WERI-Rb-1 (cell line): ENCODE data around the gene ATXN7L1.

Experiments
- DNase-seq: peaks from one replicate; pipeline ENCODE4 v3.0.0-alpha.2; 2020
- H3K27ac ChIP-seq: fragments of 250-450 bp; sonication (Bioruptor Pico); 2 replicates; pipeline ENCODE4 v1.5.1; 2020; ENCODE audit warnings: mild to moderate bottlenecking, moderate library complexity
- H3K27me3 ChIP-seq: fragments of 250-450 bp; sonication (Bioruptor Pico); 2 replicates; pipeline ENCODE4 v1.5.1; 2021; ENCODE audit warnings: mild to moderate bottlenecking, low read depth, moderate library complexity; ENCODE audit not compliant: insufficient read depth, severe bottlenecking
- H3K36me3 ChIP-seq: fragments of 250-450 bp; sonication (Bioruptor Pico); 2 replicates; pipeline ENCODE4 v1.5.1; 2020; ENCODE audit warnings: mild to moderate bottlenecking, moderate library complexity
- H3K4me3 ChIP-seq: 2 replicates; pipeline ENCODE4 v1.5.1; 2011; ENCODE audit warnings: low read depth, mild to moderate bottlenecking, control low read depth, low read length
- H3K9me3 ChIP-seq: fragments of 250-450 bp; sonication (Bioruptor Pico); 2 replicates; pipeline ENCODE4 v1.5.1; 2021; ENCODE audit warnings: mild to moderate bottlenecking, moderate library complexity; ENCODE audit not compliant: severe bottlenecking
- TF ChIP-seq, protein P1 (sequence below): IDR thresholded peaks from 2 replicates; pipeline ENCODE4 v1.5.1; 2011; ENCODE audit warnings: low read depth, mild to moderate bottlenecking, control low read depth, inconsistent platforms, low read length

The ATXN7L1 gene

DNA sequence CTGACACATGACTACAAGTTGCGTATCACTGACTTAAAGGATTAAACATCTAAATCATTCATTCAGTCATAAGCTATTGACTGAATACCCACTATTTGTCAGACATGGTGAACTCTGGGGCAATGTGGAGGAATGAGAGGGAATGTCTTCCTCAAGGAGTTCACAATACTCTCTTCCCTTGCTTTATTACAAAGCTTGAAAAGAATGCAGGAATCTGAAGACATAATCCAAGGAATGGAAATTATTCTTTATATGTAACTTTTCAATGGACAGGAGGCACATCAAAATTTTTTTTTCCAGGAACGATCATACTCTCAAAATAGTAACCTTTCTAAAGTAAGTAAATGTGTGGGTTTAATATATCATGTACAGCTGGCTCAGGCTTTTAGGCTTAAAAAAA lies 111.9 kb downstream of the ATXN7L1 start:
- no peak overlapping the region for H3K27ac ChIP-seq
- H3K27me3 ChIP-seq: no peaks in the 10 kb centered on the region
- no peaks in the 10 kb centered on the region for H3K36me3 ChIP-seq
- no peak overlapping the region for H3K4me3 ChIP-seq
- no peaks in the 10 kb centered on the region for H3K9me3 ChIP-seq
- TF ChIP-seq, protein P1, sequence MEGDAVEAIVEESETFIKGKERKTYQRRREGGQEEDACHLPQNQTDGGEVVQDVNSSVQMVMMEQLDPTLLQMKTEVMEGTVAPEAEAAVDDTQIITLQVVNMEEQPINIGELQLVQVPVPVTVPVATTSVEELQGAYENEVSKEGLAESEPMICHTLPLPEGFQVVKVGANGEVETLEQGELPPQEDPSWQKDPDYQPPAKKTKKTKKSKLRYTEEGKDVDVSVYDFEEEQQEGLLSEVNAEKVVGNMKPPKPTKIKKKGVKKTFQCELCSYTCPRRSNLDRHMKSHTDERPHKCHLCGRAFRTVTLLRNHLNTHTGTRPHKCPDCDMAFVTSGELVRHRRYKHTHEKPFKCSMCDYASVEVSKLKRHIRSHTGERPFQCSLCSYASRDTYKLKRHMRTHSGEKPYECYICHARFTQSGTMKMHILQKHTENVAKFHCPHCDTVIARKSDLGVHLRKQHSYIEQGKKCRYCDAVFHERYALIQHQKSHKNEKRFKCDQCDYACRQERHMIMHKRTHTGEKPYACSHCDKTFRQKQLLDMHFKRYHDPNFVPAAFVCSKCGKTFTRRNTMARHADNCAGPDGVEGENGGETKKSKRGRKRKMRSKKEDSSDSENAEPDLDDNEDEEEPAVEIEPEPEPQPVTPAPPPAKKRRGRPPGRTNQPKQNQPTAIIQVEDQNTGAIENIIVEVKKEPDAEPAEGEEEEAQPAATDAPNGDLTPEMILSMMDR: no peak
- DNase-seq: no peak

GRCh38 chr7:105760551-105761447 lies 115.6 kb downstream of the ATXN7L1 start:
- no peaks in the 10 kb centered on the region for H3K27me3 ChIP-seq
- no peak overlapping the region for H3K27ac ChIP-seq
- no peaks in the 10 kb centered on the region for H3K36me3 ChIP-seq
- DNase-seq: no peak
- no peaks in the 10 kb centered on the region for H3K9me3 ChIP-seq
- H3K4me3 ChIP-seq: no peak overlapping the region
- TF ChIP-seq, protein P1: no peak

GRCh38 chr7:105759670-105760550 lies 116.5 kb downstream of the ATXN7L1 start:
- DNase-seq: peak; percentile 53
- no peak overlapping the region for H3K27ac ChIP-seq

GRCh38 chr7:105756367-105756766 lies 120.0 kb downstream of the ATXN7L1 start:
- Histone ChIP-seq H3K27me3 (no peaks in the 10 kb centered on the region), H3K9me3 (no peaks in the 10 kb centered on the region), H3K4me3 (no peak overlapping the region), H3K36me3 (no peaks in the 10 kb centered on the region), H3K27ac (no peak overlapping the region)
- DNase-seq: no peak
- TF ChIP-seq, protein P1: no peak

More at GRCh38 chr7:105759670-105760550, 116.5 kb downstream of the ATXN7L1 start:
- Histone ChIP-seq H3K36me3 (no peaks in the 10 kb centered on the region), H3K4me3 (no peak overlapping the region), H3K27me3 (no peaks in the 10 kb centered on the region), H3K9me3 (no peaks in the 10 kb centered on the region)
- TF ChIP-seq, protein P1: peak; percentile 34; the same call in 1 of the 2 replicates

GRCh38 chr7:105752671-105753275 lies 123.6 kb downstream of the ATXN7L1 start:
- no peak for DNase-seq
- TF ChIP-seq, protein P1: no peak

More at GRCh38 chr7:105752671-105753275, 123.6 kb downstream of the ATXN7L1 start:
- no peak overlapping the region for H3K27ac ChIP-seq
- no peak overlapping the region for H3K4me3 ChIP-seq
- H3K36me3 ChIP-seq: no peaks in the 10 kb centered on the region
- no peaks in the 10 kb centered on the region for H3K9me3 ChIP-seq
- no peaks in the 10 kb centered on the region for H3K27me3 ChIP-seq
